SU-DHL-6 (cell line): ENCODE results near the gene MAML3.

Experiments
- CTCF ChIP-seq: fragments of 200-600 bp; sonication (generic); IDR thresholded peaks from one replicate; pipeline ENCODE4 v1.5.1; 2017; ENCODE audit warnings: antibody characterized with exemption, mild to moderate bottlenecking, low read length, moderate library complexity; ENCODE audit not compliant: insufficient read depth, poor library complexity, severe bottlenecking
- EZH2phosphoT487 ChIP-seq: fragments of 200-600 bp; sonication (generic), shearing (Covaris generic); conservative IDR thresholded peaks from 2 replicates; pipeline ENCODE4 v1.6.1; 2018; ENCODE audit warnings: mild to moderate bottlenecking, antibody characterized with exemption, low read length, moderate library complexity, mixed read lengths

- TF ChIP-seq CTCF = no peak
- TF ChIP-seq EZH2phosphoT487 = no peak
These were observed 313.2 kb downstream of the MAML3 start for GRCh38 chr4:139840773-139841172.
